Measurements from ENCODE around the gene CDKAL1. TPM values are rescaled to one million over a fixed set of nuclear protein-coding genes. Genes with fewer than 3 reads are reported as not detected.

Gene CDKAL1
- total and polyA plus RNA-seq, 9 of the 15 experiments (the other 6 are each of a cell fraction or from before 2014, with no cell fraction given), result 11.2 to 36.3 (median 20.1) TPM

GRCh38 chr6:20851795-20852194 lies 317.5 kb downstream of the CDKAL1 start:
- H3K79me2 ChIP-seq (ENCODE audit: control insufficient read depth, insufficient read depth, low read length), result no peaks in the 10 kb centered on the region
- ChIA-PET CTCF (ENCODE audit: low intra/inter-chr PET ratio) (no interaction called here), POLR2A (interaction anchor here (0.7 to 1.2 kb wide), 2 partner anchors 11 to 727 kb away, joined by 3 read pairs; no protein-coding TSS in a partner anchor)
- no peaks in the 10 kb centered on the region for H3K27me3 ChIP-seq (ENCODE audit: control insufficient read depth in 2 of 2, insufficient read depth in 2 of 2, low read length in 2 of 2)
- ATAC-seq (no peak), FAIRE-seq (no peak), DNase-seq (ENCODE audit: extremely low read depth in 1 of 4, low spot score in 3 of 4) (no peak)
- no peak overlapping the region for H3K27ac ChIP-seq (ENCODE audit: extremely low read depth, low read depth, low read length)
- H2AFZ ChIP-seq (ENCODE audit: low read depth, low read length), result no peak overlapping the region
- BruUV-seq (replicated peaks), result no TSS peak
- intact Hi-C loops (cut with micrococcal nuclease) (no loop called here), in situ Hi-C loops (cut with MboI) (no loop called here)
- H3K4me2 ChIP-seq (ENCODE audit: insufficient read depth, low read length), result no peak overlapping the region
- WGBS (ENCODE audit: insufficient coverage, low coverage, missing lambda C conversion rate), result 42% methylated on average over 1 of the region's 1 CpG
- H3K4me1 ChIP-seq (replicated peaks in 1 of 2; ENCODE audit: control insufficient read depth in 2 of 2, insufficient read depth in 2 of 2, low read length in 2 of 2), result peaks cover 0 to 3% of the 10 kb centered on the region in 2 experiments; a peak in 3 of 5 replicates
- no peaks in the 10 kb centered on the region for H4K20me1 ChIP-seq (replicated peaks; ENCODE audit: control insufficient read depth, insufficient read depth, low read length)
- no peaks in the 10 kb centered on the region for H3K9me1 ChIP-seq (ENCODE audit: control insufficient read depth, insufficient read depth, low read length)
- no peak overlapping the region for H3K9ac ChIP-seq (ENCODE audit: insufficient read depth in 1 of 2, low read depth in 2 of 2, low read length in 2 of 2)
- H3K9me3 ChIP-seq (replicated peaks; ENCODE audit: control insufficient read depth, insufficient read depth, low read depth, low read length), result no peaks in the 10 kb centered on the region
- H3K36me3 ChIP-seq (ENCODE audit: control insufficient read depth, insufficient read depth, low read length), result no peaks in the 10 kb centered on the region
- no peak overlapping the region for H3K4me3 ChIP-seq
- TF ChIP-seq KDM1A (IDR thresholded peaks at IDR 0.05) (no peak), POLR3G (IDR thresholded peaks at IDR 0.05; ENCODE audit: extremely low read depth, insufficient read length, insufficient replicate concordance) (no peak), GTF2B (IDR thresholded peaks at IDR 0.05; ENCODE audit: extremely low read depth, insufficient read length) (no peak), RBM14 (IDR thresholded peaks at IDR 0.05; ENCODE audit: borderline replicate concordance, insufficient read depth, low read depth, low read length) (no peak), TFAM (CRISPR knock-in tag; conservative IDR thresholded peaks at IDR 0.05) (0 out of 2 replicates have a peak, but pooled peaks have one; percentile 15), ARID3B (CRISPR knock-in tag; IDR thresholded peaks at IDR 0.05; ENCODE audit: borderline replicate concordance) (no peak), CAMTA2 (CRISPR knock-in tag; conservative IDR thresholded peaks at IDR 0.05) (no peak), CEBPG (CRISPR knock-in tag; IDR thresholded peaks at IDR 0.05) (no peak), CEBPG (tag; conservative IDR thresholded peaks at IDR 0.05 in 1 of 2, IDR thresholded peaks at IDR 0.05 in 1 of 2) (0 out of 4 replicates have a peak, but pooled peaks of 1 of the 2 experiments have one; percentile 25), NUFIP1 (IDR thresholded peaks at IDR 0.05; ENCODE audit: partially characterized antibody) (no peak), PHF21A (IDR thresholded peaks at IDR 0.05; ENCODE audit: borderline replicate concordance, low read depth) (no peak), ZBTB12 (CRISPR knock-in tag; IDR thresholded peaks at IDR 0.05) (no peak), MYC (IDR thresholded peaks at IDR 0.05; ENCODE audit: low read depth, low read length) (no peak), MYC (CRISPR knock-in tag; IDR thresholded peaks at IDR 0.05; ENCODE audit: borderline replicate concordance, low read depth) (no peak), ZNF699 (CRISPR knock-in tag; IDR thresholded peaks at IDR 0.05; ENCODE audit: insufficient replicate concordance) (no peak), ETV1 (tag; conservative IDR thresholded peaks at IDR 0.05; ENCODE audit: low read depth) (no peak), NBN (IDR thresholded peaks at IDR 0.05; ENCODE audit: low read depth) (no peak)

Measured in K562 (cell line).